K562 (cell line): ENCODE measurements around the gene SET. TPM values are rescaled to one million over a fixed set of nuclear protein-coding genes. Genes with fewer than 3 reads are reported as not detected.

Experiments
- ARID2 ChIP-seq: fragments of 450-650 bp; IDR thresholded peaks from 2 replicates; pipeline ENCODE4 v1.6.1; 2017; ENCODE audit warnings: antibody characterized with exemption, mild to moderate bottlenecking
- BACH1 ChIP-seq: fragments of 200-800 bp; sonication (Bioruptor generic); IDR thresholded peaks from 2 replicates; pipeline ENCODE4 v1.6.1; 2016; ENCODE audit warnings: missing genetic modification characterization, missing compliant biosample characterization
- BHLHE40 ChIP-seq: IDR thresholded peaks from 2 replicates; pipeline ENCODE4 v1.6.1; 2011; ENCODE audit warnings: low read length, improper control_type of control experiment
- BMI1 ChIP-seq: fragments of 150-350 bp; IDR thresholded peaks from 2 replicates; pipeline ENCODE4 v1.6.1; 2014; ENCODE audit warnings: low read length
- CREB3L1 ChIP-seq: fragments of 450-650 bp; IDR thresholded peaks from 2 replicates; pipeline ENCODE4 v1.6.1; 2014; ENCODE audit warnings: low read depth, mild to moderate bottlenecking, moderate library complexity, borderline replicate concordance
- CTCF ChIP-seq, 3 experiments: IDR thresholded peaks in 2 of 3; conservative IDR thresholded peaks in 1 of 3; 2 replicates each; pipeline ENCODE4 v1.5.1; 2011 to 2012; ENCODE audit warnings: low read length in 3 of 3, mild to moderate bottlenecking in 3 of 3, control low read depth in 2 of 3, improper control_type of control experiment in 1 of 3, inconsistent platforms in 1 of 3, low read depth in 1 of 3, mixed read lengths in 1 of 3, moderate library complexity in 1 of 3; ENCODE audit not compliant: insufficient read depth in 2 of 3
- GATAD2A ChIP-seq: fragments of 450-650 bp; IDR thresholded peaks from 2 replicates; pipeline ENCODE4 v1.6.1; 2017
- ID3 ChIP-seq, 2 experiments: fragments of 250-450 bp in 1 of 2; fragments of 450-650 bp in 1 of 2; sonication (Bioruptor Pico) in 1 of 2; IDR thresholded peaks; 2 replicates each; pipeline versions ENCODE4 v1.6.1 to v1.8.0; 2016 to 2021; ENCODE audit warnings: mild to moderate bottlenecking in 2 of 2, moderate library complexity in 2 of 2, missing compliant biosample characterization in 1 of 2, missing genetic modification characterization in 1 of 2
- TCF3 ChIP-seq: sonication (generic); formaldehyde crosslinking; IDR thresholded peaks from 2 replicates; pipeline ENCODE4 v1.4.0; 2020; ENCODE audit warnings: mild to moderate bottlenecking, missing genetic modification reagents
- TRIM28 ChIP-seq: fragments of 450-650 bp; IDR thresholded peaks from 2 replicates; pipeline ENCODE4 v1.6.1; 2017
- XRCC5 ChIP-seq: fragments of 200-400 bp; formaldehyde crosslinking; IDR thresholded peaks from 2 replicates; pipeline ENCODE4 v1.6.1; 2017; ENCODE audit warnings: low read depth, mild to moderate bottlenecking, low read length
- ZBTB2 ChIP-seq: fragments of 450-650 bp; IDR thresholded peaks from 2 replicates; pipeline ENCODE4 v1.6.1; 2016; ENCODE audit warnings: antibody characterized with exemption
- ZNF589 ChIP-seq: fragments of 200-800 bp; sonication (Bioruptor generic); IDR thresholded peaks from 2 replicates; pipeline ENCODE4 v1.6.1; 2016; ENCODE audit warnings: low read depth, missing genetic modification characterization, missing compliant biosample characterization
- ZNF77 ChIP-seq: fragments of 250-450 bp; sonication (Bioruptor Pico); IDR thresholded peaks from 2 replicates; pipeline ENCODE4 v1.5.0; 2020
- polyA plus RNA-seq, 8 experiments: library from polyadenylated mRNA; depleted of rRNA in 4 of 8; stranded (reverse) in 5 of 8; unstranded in 3 of 8; fragments of >200 nt; fragmentation: Nextera tagmentation in 2 of 8; fragmentation: Illumina TruSeq in 1 of 8; extraction: Ambion mirVana in 2 of 8; extraction: Trizol in 1 of 8; gene quantifications; 2 replicates each; pipeline versions ENCODE4 v1.2.1 to v1.2.3, GENCODE V29; 2011 to 2014; ENCODE audit warnings: inconsistent platforms in 1 of 8, missing spikeins in 1 of 8
- total RNA-seq, 7 experiments: library from RNA; depleted of rRNA in 6 of 7; stranded (reverse); fragments of >200 nt in 6 of 7; fragmentation: Illumina TruSeq in 2 of 7; extraction: Trizol in 2 of 7; gene quantifications; 2 replicates each; pipeline versions ENCODE4 v1.2.1 to v1.2.3, GENCODE V29; 2011 to 2021; ENCODE audit warnings: low replicate concordance in 1 of 7
- TF ChIP-seq, protein P1 (sequence below): fragments of 250-450 bp; sonication (Bioruptor Pico); IDR thresholded peaks from 2 replicates; pipeline ENCODE4 v1.5.0; 2022; ENCODE audit warnings: mild to moderate bottlenecking

Gene SET
- total and polyA plus RNA-seq, 9 of the 15 experiments (the other 6 are each of a cell fraction or from before 2014, with no cell fraction given) = 404 to 1,447 (median 907) TPM

DNA sequence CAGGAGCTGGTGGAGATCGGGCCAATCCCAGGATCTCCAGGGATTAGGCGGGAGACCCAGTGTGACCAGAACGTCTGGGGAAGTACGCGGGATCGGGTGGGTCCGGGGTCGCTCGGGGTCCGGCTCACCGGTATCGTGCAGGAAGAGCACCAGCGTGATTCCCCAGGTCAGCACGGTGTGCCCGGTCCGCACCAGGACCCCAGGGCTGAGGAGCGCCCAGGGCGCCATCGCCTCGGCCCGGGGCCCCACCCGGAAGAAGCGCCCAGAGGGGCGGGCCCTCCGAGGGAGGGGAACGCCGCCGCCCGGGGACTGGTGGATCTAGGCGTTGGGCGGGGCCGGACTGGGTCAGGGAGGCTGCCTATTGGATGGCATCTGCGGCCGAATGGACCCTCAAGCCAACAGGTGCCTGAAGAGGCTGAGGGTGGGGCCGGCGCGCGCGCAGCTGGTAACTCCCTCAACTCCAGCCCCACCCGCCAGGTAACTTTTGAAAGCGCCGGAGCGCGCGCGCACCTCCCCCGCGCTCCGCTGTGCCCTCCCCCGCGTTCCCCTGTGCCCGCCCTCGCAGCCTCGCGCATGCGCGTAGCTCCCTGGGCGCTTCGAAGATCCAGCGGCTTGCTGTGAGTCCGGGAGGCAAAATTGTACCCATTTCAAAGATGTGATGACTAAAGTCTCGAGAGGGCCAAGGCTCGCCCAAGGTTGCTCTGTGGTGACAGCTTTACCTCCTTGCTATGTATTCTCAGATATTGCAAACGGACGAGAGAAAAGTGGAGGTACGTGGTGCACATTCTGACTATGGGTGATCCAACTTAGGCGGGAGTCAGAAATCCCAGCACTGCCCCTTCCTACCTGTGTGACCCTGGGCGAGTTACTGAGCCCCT lies 35.1 kb downstream of the SET start, which contains the start of gene ZDHHC12 (continued):
- TF ChIP-seq, protein P1, sequence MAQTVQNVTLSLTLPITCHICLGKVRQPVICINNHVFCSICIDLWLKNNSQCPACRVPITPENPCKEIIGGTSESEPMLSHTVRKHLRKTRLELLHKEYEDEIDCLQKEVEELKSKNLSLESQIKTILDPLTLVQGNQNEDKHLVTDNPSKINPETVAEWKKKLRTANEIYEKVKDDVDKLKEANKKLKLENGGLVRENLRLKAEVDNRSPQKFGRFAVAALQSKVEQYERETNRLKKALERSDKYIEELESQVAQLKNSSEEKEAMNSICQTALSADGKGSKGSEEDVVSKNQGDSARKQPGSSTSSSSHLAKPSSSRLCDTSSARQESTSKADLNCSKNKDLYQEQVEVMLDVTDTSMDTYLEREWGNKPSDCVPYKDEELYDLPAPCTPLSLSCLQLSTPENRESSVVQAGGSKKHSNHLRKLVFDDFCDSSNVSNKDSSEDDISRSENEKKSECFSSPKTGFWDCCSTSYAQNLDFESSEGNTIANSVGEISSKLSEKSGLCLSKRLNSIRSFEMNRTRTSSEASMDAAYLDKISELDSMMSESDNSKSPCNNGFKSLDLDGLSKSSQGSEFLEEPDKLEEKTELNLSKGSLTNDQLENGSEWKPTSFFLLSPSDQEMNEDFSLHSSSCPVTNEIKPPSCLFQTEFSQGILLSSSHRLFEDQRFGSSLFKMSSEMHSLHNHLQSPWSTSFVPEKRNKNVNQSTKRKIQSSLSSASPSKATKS (CRISPR knock-in tag) = no peak
- no peak for TF ChIP-seq BHLHE40
- no peak for TF ChIP-seq ID3 (CRISPR knock-in tag; IDR thresholded peaks at IDR 0.05)
- no peak for TF ChIP-seq ID3 (tag; IDR thresholded peaks at IDR 0.05)
- TF ChIP-seq TCF3 (CRISPR knock-in tag) = no peak
- TF ChIP-seq ZBTB2 = peak; percentile 98
- TF ChIP-seq XRCC5 = peak; percentile 58; the same call in 1 of the 2 replicates
- TF ChIP-seq BMI1 = no peak
- 0 out of 2 replicates have a peak, but pooled peaks have one; percentile 4 for TF ChIP-seq CREB3L1
- TF ChIP-seq GATAD2A = no peak
- TF ChIP-seq BACH1 (tag) = no peak
- TF ChIP-seq ZNF589 (CRISPR knock-in tag) = no peak
- TF ChIP-seq CTCF (IDR thresholded peaks at IDR 0.05 in 2 of 3, conservative IDR thresholded peaks at IDR 0.05 in 1 of 3; ENCODE audit: insufficient read depth in 2 of 3, low read depth in 1 of 3, low read length in 3 of 3) = no peak
- TF ChIP-seq TRIM28 = peak; percentile 83
- TF ChIP-seq ZNF77 (CRISPR knock-in tag) = no peak
- TF ChIP-seq ARID2 = no peak
